Stimulated activated CD4-positive, alpha-beta T cell treated with anti-CD3 and anti-CD28 coated beads, Interleukin-12 subunit alpha, Interleukin-12 subunit beta, amount 100 ng/mL, for 24 hours (primary cell): ENCODE results near the gene NEURL1B.
"Not testable (repeated sequence)": the region's sequence is repeated elsewhere in the genome, so short reads cannot be mapped to it uniquely, and the experiment has no call there.

Experiments
- DNase-seq, 2 experiments: peaks; one replicate each; pipeline ENCODE4 v3.0.0-alpha.2; 2020; ENCODE audit warnings: low read depth in 2 of 2

Gene NEURL1B

GRCh38 chr5:172634106-172634899 lies 6.8 kb upstream of the NEURL1B start:
- DNase-seq = no peak

- no peak for DNase-seq
Measured at GRCh38 chr5:172635038-172635437, 6.0 kb upstream of the NEURL1B start.

- no peak for DNase-seq
Measured at GRCh38 chr5:172636279-172637050, 4.6 kb upstream of the NEURL1B start.

- no peak for DNase-seq
Measured at GRCh38 chr5:172637110-172637580, 3.9 kb upstream of the NEURL1B start.

GRCh38 chr5:172637740-172638139 lies 3.3 kb upstream of the NEURL1B start:
- DNase-seq = no peak

GRCh38 chr5:172638209-172638768 lies 2.8 kb upstream of the NEURL1B start:
- DNase-seq = no peak

- DNase-seq = no peak
Measured at GRCh38 chr5:172640139-172640538, 924 bp upstream of the NEURL1B start.

GRCh38 chr5:172641359-172642050 lies 442 bp downstream of the NEURL1B start:
- DNase-seq = no peak

- no peak for DNase-seq
Measured at GRCh38 chr5:172642051-172642409, 967 bp downstream of the NEURL1B start.

- no peak for DNase-seq
Measured at GRCh38 chr5:172642486-172642885, 1.4 kb downstream of the NEURL1B start.

- no peak for DNase-seq
Measured at GRCh38 chr5:172642926-172643871, 2.1 kb downstream of the NEURL1B start.

- DNase-seq = no peak
Measured at GRCh38 chr5:172644266-172644665, 3.2 kb downstream of the NEURL1B start.

- DNase-seq = no peak
Measured at GRCh38 chr5:172644711-172645110, 3.6 kb downstream of the NEURL1B start.

- no peak for DNase-seq
Measured at GRCh38 chr5:172645271-172646055, 4.4 kb downstream of the NEURL1B start.

GRCh38 chr5:172646716-172647285 lies 5.7 kb downstream of the NEURL1B start:
- no peak for DNase-seq

GRCh38 chr5:172647352-172648012 lies 6.4 kb downstream of the NEURL1B start:
- no peak for DNase-seq

- no peak for DNase-seq
Measured at GRCh38 chr5:172648013-172648381, 6.9 kb downstream of the NEURL1B start.

- no peak for DNase-seq
Measured at GRCh38 chr5:172648755-172649154, 7.7 kb downstream of the NEURL1B start.

GRCh38 chr5:172656496-172656895 lies 15.4 kb downstream of the NEURL1B start:
- not testable (repeated sequence) for DNase-seq
